ENCODE data around the gene RIPK1.

RIPK1 gene

DNA sequence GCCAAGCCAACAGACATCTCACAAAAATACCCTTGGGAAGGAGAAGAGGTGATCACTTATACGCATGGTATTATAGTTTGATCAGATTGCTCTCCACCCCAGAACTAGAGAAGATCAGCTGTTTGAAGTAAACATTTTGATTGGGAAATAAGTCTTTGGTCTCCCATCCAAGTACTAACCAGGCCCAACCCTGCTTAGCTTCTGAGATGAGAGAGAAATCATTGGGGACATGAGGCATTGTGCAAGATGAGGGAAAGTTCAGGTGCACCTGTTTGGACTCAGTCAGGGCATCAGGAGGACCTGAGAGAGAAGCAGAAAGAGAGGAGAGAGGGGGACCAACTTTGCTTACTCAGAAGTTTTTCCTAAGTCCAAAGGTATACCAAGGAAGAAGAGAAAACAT is 11.4 kb downstream of the RIPK1 start:
- no peak for FAIRE-seq
- DNase-seq (ENCODE audit: low spot score) = no peak

- DNase-seq (ENCODE audit: low spot score) (no peak), FAIRE-seq (no peak)
Measured at GRCh38 chr6:3081960-3082359, 13.7 kb downstream of the RIPK1 start.

GRCh38 chr6:3085074-3085473 is 16.8 kb downstream of the RIPK1 start:
- no peak for FAIRE-seq
- DNase-seq (ENCODE audit: low spot score) = no peak

DNA sequence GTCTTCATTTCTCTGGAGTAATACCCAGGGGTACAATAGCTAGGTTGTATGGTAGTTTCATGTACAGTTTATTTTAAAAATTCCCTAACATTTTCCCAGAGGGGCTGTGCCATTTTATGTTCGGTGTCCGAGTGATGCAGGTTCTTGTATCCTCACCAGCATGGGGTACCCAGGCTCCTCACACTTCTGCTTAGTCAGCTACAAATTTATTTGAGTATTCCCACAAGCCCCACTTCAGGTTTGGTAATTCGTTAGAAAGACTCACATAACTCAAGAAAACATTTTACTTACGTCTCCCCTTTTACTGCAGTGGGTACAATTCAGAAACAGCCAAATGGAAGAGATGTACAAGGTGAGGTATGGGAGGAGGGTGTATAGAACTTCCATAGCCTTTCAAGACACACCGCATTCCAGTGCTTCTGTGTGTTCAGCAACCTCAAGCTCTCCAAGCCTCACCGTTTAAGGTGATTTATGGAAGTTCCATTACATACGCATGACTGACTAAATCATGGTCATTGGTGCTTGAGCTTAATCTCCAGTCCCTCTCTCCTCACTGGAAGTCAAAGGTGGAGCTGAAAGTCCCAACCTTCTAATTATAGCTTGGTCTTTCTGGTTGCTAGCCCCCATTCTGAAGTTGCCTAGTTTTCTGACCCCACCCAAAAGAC is 18.1 kb downstream of the RIPK1 start:
- DNase-seq (ENCODE audit: low spot score) (no peak), FAIRE-seq (no peak)

DNA sequence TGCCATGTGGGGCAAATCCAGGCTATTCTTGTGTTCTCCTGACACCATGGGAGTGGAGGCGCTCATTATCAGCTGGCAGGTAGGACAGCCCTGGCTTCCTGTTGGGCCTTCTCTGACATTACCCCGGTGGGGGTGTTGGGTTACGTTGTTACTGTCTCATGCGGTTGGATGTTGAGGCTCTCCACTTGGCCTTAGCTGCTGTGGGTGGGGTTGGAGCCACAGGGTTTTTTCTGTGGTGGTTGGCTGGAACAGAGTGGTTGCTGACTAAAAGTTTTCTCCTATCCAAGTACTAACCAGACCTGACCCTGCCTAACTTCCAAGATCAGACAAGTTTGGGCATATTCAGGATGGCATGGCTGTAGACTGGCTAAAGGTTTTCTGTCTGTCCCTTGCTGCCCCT is 20.2 kb downstream of the RIPK1 start:
- no peak for FAIRE-seq
- DNase-seq (ENCODE audit: low spot score) = no peak

GRCh38 chr6:3088968-3089367 is 20.7 kb downstream of the RIPK1 start:
- DNase-seq (ENCODE audit: low spot score) = no peak
- no peak for FAIRE-seq

GRCh38 chr6:3090013-3090412 is 21.7 kb downstream of the RIPK1 start:
- FAIRE-seq = no peak
- DNase-seq (ENCODE audit: low spot score) = no peak

DNA sequence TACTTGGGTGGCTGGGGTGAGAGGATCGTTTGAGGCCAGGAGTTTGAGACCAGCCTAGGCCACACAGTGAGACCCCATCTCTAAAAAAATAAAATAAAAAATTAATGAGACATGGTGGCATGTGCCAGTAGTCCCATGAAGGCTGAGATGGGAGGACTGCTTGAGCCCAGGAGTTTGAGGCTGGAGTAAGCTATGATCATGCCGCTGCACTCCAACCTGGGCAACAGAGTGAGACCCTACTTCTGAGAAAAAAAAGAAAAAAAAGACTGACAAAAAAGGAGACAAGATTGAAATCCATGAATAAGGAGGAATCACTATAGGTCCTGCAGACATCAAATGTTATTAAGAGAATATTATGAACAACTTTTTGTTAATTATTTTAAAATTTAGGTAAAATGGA is 26.5 kb downstream of the RIPK1 start:
- FAIRE-seq = no peak

GRCh38 chr6:3102875-3103274 is 34.6 kb downstream of the RIPK1 start:
- DNase-seq (ENCODE audit: low spot score) (no peak), FAIRE-seq (no peak)

More for the DNA sequence above, 26.5 kb downstream of the RIPK1 start:
- no peak for DNase-seq (ENCODE audit: low spot score)

- no peak for DNase-seq (ENCODE audit: low spot score)
- FAIRE-seq = no peak
Measured at GRCh38 chr6:3108746-3109414, 40.6 kb downstream of the RIPK1 start.

GRCh38 chr6:3109761-3110160 is 41.5 kb downstream of the RIPK1 start:
- no peak for FAIRE-seq
- DNase-seq (ENCODE audit: low spot score) = no peak

GRCh38 chr6:3114377-3114776 is 46.1 kb downstream of the RIPK1 start:
- DNase-seq (ENCODE audit: low spot score) (no peak), FAIRE-seq (no peak)

DNA sequence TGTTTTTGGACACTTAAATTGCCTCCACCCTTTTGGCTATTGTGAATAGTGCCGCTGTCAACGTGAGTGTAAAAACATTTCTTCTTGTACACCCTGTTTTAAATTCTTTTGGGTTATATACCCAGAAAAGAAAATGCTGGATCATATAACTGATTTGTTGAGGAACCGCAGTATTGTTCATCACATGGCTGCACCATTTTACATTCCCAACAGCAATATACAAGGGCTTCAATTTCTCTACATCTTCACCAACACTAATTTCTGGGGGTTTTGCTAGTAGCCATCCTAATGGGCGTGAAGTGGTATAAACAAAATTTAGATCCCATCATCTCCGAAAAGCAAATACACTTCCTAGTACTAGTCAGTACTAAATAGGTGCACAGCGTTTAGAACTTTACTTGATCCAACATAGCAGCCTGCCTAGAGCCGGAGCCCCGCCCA is 49.6 kb downstream of the RIPK1 start:
- no peak for DNase-seq (ENCODE audit: low spot score)
- no peak for FAIRE-seq

DNA sequence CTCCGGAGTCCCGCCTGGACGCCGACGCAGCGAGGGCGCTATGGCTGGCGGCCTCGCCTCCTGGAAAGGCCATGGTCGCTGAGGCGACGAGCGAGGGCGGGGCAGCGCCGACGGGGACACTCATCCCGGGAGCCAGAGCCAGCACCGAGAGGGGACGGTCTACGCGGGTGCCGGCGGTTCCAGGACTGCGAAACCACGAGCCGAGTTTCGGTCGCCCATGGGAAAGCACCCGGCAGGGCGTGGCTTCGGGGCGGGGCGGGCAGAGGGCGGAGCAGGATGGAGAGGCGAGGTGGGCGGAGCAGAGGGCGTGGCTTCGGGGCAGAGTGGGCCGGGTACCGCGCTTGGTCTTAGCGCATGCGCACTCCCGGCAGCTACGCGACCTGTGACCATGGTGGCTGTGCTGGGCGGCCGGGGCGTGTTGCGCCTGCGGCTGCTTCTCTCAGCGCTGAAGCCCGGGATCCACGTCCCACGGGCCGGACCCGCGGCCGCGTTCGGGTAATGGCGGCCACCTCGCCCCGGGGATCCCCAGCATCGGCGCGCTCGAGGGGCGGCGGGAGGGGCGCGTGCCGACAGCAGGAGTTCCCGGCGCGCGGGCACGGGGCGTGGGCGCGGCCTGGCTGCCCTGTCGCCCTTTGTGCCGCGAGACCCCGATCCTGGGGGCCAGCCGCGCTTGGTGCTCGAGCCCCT is 50.2 kb downstream of the RIPK1 start, which contains the start of gene BPHL:
Gene BPHL, plus strand, starts transcription at position 359 of the 687 bp plus-strand sequence. Its CDS starts 30 bp downstream, at position 389.
- DNase-seq (ENCODE audit: low spot score) (peak; percentile 81), FAIRE-seq (peak; percentile 35)

GRCh38 chr6:3119040-3119723 is 50.9 kb downstream of the RIPK1 start:
- DNase-seq (ENCODE audit: low spot score) (no peak), FAIRE-seq (no peak)

DNA sequence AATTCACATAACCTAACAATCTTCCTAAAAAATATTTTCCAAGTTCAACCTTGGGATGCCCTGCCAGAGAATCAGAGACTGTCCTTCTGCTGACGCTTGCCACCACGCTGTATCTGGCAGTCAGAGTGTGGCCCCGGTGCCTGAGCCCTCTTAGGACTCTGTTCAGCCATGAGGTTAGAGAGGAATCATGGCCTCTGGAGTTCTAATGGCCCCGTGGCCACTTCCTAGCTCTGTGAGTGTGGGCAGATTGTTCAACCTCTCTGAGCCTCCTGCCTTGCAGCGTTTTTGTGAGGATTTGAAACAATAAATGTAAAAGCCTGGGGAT is 52.4 kb downstream of the RIPK1 start:
- no peak for DNase-seq (ENCODE audit: low spot score)
- FAIRE-seq = no peak

GRCh38 chr6:3122823-3123182 is 54.5 kb downstream of the RIPK1 start:
- no peak for FAIRE-seq
- no peak for DNase-seq (ENCODE audit: low spot score)

- DNase-seq (ENCODE audit: low spot score) (no peak), FAIRE-seq (no peak)
Measured at GRCh38 chr6:3124667-3125066, 56.4 kb downstream of the RIPK1 start.

DNA sequence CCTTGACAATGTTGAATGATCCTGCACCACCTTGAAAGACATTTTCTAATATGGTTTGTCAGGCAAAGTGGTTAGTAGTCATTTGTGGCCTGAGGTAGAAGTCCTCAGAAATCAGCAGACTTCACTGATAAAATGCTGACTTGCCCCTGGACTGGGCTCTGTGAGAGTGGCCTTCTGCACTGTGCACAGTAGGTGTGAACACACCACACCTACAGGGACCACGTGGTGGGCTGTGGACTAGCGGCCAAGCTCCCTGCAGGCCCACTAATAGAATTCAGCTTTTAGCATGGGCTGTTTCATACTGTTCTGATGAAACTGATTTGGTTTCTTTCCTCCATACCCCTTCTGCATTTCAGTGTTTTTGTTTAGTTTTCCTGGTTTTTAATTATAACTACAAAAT is 57.5 kb downstream of the RIPK1 start:
- no peak for DNase-seq (ENCODE audit: low spot score)
- no peak for FAIRE-seq

DNA sequence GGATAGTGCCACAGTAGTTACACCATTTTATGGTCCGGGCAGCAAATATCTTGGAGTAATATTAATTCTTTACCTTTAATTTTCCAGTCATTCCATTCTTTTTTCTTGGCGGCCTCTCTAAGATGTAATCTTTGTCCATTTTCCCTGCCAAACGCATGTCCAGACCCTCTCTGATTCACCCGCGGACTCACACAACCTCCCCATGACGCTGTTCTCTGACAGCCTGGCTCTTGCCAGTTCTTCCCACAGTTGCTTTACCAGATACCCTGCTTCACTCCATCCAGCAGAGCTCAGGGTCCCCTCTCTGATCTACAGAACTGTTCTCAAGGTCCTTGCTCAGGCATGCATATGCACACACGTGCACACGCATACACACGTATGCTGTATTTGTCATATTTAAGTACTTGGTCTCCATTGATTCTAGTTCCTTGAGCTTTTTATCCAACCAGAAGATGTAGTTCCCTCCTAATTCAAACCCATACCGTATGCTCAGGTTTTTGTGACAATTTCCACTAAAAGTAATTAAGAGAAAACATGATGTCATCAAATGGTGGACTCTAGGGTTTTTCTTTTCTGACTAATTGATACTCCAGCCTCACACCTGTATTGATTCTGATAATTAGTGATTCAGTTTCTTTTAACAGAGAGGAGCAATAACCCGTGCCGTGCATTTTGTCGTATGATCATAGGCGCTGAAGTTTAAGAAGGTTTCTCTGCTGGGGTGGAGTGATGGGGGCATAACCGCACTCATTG is 60.2 kb downstream of the RIPK1 start:
- no peak for FAIRE-seq
- DNase-seq (ENCODE audit: low spot score) = no peak

DNA sequence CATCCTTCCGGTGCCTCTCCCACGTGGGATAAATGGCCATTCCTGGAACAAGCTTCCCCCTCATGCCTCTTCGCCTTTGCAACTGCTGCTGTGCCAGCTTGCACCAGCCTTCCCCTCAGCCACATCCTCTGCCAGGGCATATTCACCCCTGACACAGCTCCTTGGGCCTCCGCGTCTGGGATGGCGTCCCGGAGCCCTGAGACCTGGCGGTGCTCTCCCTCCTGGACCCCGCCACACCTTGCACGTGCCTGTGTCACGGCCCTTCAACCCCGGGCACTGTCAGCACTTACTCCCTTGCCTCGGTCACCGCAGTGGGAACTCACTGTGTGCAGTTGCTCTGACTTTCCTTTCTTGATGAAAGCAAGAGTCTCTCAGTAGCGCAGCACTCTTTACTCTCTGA is 63.4 kb downstream of the RIPK1 start:
- FAIRE-seq (no peak), DNase-seq (ENCODE audit: low spot score) (no peak)
